Bone marrow (tissue), 2 donors: ENCODE measurements around the gene TBX15.

Source experiments
- DNase-seq, 2 donors: peaks; one replicate each; lab custom pipeline; 2025; lab: John Stamatoyannopoulos, UW

TBX15 gene

DNA sequence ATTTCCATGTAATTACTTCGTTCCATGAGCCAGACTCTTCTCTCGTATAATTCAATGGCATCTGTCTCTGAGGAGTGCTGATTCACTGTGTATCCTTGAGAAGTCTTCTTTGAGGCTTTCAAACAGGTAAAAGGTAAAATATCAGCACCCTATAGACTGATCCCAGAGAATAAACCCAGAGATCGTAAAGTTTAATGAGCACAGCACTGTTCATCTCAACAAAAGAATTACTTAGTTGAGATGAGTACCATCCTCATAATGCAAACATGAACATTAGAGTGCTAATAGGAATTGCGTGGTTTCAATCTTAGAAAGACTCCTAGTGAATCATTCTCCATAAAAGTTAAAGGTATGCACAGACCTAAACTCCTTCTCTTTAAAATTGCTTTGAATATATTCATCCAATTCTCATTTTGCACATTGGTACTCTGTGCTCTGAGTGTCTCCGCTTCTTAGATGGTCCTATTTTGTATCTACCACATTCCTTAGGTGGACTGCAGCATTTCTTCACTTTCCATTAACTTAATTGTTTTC, 97.2 kb downstream of the TBX15 start:
- DNase-seq: no peak

DNA sequence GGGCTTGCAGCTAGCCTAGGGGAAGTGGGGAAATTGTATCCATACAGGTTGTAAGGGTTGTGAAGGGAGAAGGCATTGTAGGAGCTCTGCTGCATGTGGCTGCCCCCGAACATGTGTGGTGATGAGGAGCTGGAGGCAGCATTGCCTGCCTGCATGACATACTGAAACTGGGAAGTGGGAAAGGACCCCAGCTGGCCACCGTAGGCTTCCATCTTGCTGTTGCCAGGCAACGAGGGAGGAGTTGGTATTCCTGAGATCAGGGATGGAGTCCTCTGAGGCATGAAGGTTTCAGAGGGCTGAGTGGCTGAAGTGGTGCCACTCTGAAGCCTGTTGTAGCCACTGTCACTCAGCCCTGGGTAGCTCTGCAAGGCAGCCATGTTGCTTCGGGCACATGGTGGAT, 103.2 kb downstream of the TBX15 start:
- no peak for DNase-seq

DNA sequence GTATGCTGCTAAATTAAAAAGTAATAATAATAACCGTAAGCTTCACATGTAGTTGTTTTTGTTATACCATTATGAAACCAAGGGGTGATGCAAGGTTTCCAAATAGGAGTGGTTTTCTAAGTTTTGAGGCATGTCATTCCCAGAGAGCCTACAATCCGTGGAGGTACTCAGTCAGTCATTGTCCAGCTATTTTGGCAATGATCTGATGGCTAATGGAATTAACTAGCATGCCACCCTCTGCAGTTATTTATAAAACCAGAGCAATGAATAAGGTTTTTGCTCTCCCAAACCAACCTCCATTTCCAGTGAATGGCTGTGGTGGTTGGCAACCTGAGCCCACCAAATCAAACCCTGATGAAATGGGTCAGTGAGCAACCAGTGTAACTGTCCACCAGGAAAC, 106.4 kb downstream of the TBX15 start:
- DNase-seq: no peak

DNA sequence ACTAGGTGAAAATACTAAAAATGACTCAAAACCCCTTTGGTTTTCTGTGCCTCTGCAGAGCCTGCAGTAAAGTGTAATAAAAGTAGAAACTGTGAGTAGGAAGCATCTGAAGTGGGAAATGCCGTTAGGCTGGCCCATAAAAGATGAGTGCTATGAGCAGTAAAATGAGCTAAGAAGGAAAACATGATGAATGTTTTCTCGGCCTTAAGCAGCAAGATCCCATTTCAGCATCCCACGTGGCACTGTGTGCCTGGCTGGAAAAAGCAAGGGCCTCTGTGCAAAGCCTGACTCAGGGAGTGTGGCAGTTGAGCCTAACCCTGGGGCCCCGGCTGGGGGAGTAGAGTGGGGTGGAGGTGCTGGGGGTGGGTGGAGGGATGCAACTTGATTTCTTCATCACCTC, 109.5 kb downstream of the TBX15 start:
- DNase-seq: no peak

DNA sequence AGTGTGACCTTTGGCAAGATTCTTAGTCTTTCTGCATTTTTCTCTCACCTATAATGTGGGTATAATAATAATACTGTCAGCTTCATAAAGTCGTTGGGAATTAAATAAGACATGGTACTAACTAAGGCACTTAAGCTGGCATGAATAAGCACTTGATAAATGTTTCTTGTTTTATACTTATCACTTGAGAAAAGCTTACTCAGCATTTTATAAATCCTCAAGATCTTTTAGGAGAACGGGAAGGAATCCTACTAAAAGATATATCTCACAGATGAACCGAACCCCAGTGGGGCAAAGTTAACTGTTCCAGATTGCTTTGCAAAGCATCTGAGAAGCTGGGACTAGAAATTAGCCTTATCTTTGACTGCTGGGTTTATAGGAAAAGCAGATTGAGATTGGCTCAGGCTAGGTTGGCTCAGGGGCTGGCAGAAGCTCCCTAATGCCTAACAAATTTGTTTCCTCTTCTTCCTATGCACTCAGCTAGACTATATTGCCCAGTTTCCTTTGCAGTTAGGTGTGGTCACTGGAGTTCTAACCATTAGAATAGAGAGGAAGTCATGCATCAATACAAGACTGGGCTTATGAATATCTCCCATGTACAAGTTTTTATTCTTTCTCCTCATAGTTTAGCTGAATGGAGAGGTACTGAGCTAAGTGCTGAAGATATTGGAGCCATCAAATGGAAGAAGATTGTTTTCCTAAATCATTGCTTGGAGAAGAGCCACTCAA, 110.3 kb downstream of the TBX15 start:
- DNase-seq: no peak

DNA sequence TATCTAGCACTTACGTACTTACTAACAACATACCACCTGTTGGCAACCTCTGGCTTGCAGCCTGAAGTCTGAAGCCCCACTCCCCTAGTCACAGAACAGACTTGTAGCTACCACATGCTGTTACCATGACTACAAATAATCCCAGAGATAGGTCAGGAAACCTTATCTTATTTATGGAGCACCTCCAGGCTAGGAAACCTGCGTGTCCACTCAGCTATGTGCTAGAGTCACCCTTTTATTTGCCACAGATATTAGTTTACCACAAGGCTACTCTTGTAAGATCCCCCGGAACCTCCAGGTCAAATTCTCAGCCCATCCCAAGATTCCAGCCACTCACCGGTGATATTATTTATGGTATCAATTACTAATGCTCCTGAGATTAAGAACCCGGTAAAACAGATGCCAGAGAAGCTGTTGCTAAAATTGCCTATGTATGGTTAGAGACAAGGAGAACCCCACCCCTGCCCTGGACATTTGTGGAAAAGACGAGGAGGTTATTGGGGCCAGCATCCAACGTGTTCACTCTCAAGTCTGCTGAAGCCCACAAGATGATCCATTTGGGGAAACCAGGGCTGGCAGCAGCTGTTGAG, 116.5 kb downstream of the TBX15 start:
- no peak for DNase-seq

DNA sequence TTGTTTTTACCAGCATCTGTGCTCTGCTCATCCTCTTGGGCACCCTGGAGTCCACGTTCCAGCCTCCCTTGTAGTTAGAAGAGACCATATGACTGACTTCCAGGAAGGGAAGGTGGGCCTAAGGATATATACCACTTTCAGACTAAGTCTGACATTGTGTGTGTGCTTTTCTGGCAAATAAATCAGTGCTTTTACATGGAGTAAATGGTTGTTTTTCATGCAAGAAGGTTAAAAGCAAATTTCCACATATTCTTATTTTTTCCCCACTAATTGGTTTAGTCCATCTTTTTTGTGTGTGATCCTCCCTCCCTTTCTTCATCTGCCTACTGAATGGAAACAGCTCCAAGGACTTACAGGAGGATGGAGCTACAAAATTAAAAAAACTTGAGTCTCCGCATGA, 119.8 kb downstream of the TBX15 start:
- DNase-seq: no peak

DNA sequence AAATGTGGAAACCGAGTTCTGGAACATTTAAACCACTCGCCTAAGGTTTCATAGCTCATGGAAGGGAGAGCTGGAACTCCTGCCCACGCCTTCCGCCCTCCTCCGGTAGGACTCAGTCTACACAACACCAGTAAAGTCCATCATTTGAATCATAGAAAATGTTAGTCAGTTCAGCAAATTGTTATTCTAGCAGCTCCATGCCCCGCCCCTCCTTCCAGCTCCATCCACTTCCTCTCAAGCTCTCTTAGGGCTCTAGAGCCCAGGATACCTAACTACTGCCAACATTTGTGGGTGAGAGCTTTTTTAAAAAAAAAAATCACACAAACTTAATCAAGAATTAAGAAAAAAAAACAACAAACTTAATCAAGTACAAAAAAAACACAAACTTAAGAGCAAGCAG, 121.8 kb downstream of the TBX15 start:
- no peak for DNase-seq

DNA sequence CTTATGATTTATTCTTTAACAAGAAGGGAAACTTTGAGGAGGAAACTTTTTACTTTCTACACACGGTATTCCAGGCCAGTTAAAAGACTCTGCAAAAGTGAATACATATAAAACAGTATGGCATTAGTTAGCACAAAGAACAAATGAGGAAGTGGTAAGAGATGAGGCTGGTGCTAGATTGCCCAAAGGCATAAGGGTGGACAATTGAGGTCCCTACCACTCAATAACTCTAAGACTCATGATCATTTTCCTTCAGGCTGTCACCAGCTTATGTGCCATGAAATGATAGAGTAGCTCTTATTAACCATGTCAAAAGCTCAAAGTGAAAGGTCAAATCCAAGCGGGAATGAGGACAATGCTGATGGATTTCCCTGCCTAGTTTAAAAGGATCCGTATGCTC, 124.5 kb downstream of the TBX15 start:
- DNase-seq: no peak

DNA sequence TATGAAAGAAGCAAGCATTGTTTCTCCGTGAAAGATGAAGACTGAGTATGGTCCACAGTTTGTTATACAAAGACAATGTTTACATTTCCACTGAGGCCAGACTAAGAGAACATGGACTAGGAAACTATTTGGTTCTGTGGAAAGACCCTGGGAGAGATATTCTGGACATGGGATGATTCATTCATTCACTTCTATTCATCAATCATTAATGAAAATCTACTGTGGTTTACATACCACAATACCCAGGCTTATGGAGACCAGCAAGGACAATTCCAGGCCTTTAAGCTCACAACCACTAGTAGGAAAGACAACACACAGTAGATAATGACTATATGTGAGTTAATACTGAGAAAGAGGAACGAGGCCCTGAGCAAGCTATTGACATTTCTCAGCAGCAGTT, 125.4 kb downstream of the TBX15 start:
- no peak for DNase-seq

DNA sequence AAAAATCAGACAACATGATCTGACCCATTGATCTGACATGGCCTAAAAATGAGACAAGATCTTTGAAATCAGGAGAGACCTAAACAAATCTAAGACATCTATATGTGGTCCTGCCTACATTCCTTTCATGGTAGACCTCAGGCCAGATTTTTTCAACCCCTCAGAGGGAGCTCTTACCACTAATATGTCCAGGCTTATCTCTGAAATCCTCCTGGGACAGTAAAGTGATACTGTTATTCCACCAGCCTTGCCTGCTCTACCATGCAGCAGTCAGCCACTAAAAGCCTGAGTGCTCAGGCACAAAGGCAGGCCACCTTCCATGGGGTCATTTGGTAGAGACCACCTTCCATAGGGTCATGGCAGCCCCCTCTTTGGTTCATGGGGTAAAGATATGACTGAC, 126.9 kb downstream of the TBX15 start:
- DNase-seq: no peak

DNA sequence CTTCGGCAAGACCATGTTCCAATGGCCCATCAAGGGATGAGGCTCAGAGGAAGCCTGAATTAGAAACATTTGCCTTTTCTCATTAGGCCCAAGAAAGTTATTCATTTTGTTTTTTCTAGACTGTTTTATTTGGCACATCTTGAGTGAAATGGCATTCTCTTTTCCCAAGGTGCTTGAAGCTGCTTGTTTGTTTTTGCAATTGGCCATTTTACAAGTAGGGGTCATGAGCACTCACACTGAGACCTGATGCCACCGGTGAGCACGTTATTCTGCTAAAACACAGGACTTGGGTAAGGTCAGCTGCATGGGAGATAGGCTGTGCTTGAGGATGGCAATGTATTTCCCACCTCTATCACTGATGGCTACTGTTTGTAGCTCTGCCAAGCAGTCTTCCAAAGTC, 128.1 kb downstream of the TBX15 start:
- no peak for DNase-seq

DNA sequence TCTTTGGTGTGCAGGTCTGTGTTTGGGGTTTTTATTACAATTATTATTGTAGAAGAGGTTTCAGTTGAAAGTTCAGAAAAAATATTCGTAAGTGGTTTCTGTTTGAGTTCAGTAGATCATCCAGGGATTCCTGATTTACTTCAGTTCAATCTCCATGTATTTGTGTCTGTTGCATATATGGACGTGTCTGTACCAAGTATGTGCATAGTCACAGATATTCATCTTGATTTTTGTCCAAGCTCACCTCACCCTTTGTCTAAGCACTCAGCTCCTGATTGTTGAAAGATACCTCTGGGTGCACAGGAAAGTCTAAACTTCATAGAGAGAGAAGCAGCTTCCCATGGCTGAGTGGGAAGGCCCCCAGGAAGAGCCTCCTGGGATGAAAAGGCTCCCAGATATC, 141.7 kb downstream of the TBX15 start:
- no peak for DNase-seq

DNA sequence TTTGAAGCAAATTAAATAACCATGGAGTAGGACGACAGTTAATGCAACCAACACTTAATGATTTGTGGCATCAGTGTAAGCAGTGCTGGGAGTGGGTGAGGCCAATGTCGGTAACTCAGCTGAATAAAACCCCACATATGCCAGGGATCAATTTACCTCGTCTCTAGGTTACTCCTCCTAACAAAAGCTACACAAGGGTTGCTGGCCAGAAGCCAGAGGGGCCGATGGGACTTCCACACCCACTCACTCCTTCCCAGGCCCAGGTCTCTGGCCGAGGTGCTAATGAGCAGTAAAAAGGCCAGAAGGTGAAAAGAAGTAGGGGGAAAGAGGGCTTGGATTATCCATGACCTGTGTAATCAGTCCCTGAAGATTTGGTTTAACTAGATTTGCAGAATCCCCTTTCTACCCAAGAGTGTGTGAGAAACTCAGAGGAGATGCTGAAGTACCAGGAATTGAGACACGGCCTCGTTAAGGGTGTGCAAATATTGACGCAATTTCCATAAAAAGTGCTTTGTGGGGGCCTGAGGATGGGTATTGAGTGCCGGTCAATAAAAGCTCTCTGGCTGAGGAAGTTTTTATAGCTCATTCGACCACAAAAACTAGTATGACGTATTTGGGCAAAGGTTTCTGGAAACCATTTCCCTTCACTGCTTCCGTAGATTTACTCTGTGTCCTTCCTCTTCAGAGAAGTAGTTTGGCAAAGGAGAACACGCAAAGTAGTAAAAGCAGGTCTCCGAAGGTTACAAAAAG, 145.5 kb downstream of the TBX15 start:
- DNase-seq: no peak

DNA sequence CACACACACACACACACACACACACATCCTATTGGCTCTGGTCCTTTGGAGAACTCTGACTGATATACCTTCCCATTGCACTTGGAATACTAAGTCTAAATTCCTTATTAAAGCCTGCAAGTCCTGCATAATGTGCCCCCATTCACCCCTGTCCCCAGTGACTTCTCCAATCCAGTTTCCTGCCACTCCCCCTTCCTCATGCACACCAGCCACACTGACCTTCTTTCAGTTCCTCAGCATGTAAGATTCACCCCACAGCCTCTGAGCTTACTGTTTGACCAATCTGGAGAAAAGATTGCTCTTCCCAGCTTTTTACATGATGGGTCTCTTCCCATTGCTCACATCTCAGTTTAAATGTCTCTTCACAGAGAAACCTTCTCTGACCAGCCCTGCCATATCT, 146.6 kb downstream of the TBX15 start:
- DNase-seq: no peak
